HepG2 (cell line): ENCODE data around the gene TRAPPC3. TPM values are rescaled to one million over a fixed set of nuclear protein-coding genes. Genes with fewer than 3 reads are reported as not detected.

Experiments
- ARNT ChIP-seq: fragments of 450-650 bp; IDR thresholded peaks from 2 replicates; pipeline ENCODE4 v1.6.1; 2017
- BRD4 ChIP-seq: sonication (generic); formaldehyde crosslinking; IDR thresholded peaks from 2 replicates; pipeline ENCODE4 v1.4.0; 2020; ENCODE audit warnings: missing genetic modification reagents
- CCAR2 ChIP-seq: fragments of 200-400 bp; formaldehyde crosslinking; optimal IDR thresholded peaks from 2 replicates; pipeline ENCODE3; 2018; ENCODE audit warnings: low read depth, mild to moderate bottlenecking, low read length, moderate library complexity
- CENPBD1 ChIP-seq: sonication (generic); formaldehyde crosslinking; IDR thresholded peaks from 2 replicates; pipeline ENCODE4 v1.8.0; 2022; ENCODE audit warnings: missing genetic modification reagents, low read depth, mild to moderate bottlenecking, borderline replicate concordance
- CSRNP2 ChIP-seq: sonication (generic); formaldehyde crosslinking; conservative IDR thresholded peaks from 2 replicates; pipeline ENCODE4 v1.8.0; 2022; ENCODE audit warnings: low read depth, missing genetic modification reagents
- HOXA7 ChIP-seq: sonication (generic); formaldehyde crosslinking; IDR thresholded peaks from 2 replicates; pipeline ENCODE4 v1.8.1; 2022; ENCODE audit warnings: mild to moderate bottlenecking, missing genetic modification reagents, moderate library complexity
- KLF15 ChIP-seq: sonication (generic); formaldehyde crosslinking; IDR thresholded peaks from 2 replicates; pipeline ENCODE4 v1.8.1; 2023; ENCODE audit warnings: borderline replicate concordance, mild to moderate bottlenecking, inconsistent platforms, missing genetic modification reagents, mixed read lengths
- PBX2 ChIP-seq: IDR thresholded peaks from 2 replicates; pipeline ENCODE4 v1.6.1; 2016; ENCODE audit warnings: control low read depth
- RXRB ChIP-seq: IDR thresholded peaks from 2 replicates; pipeline ENCODE4 v1.6.1; 2016; ENCODE audit warnings: borderline replicate concordance, missing genetic modification reagents, missing compliant biosample characterization
- SOX13 ChIP-seq, 3 experiments: fragments of 450-650 bp in 1 of 3; sonication (generic) in 1 of 3; formaldehyde crosslinking in 1 of 3; IDR thresholded peaks in 2 of 3; conservative IDR thresholded peaks in 1 of 3; 2 replicates each; pipeline versions ENCODE4 v1.5.0 to v1.6.1; 2016 to 2020; ENCODE audit warnings: antibody characterized with exemption in 1 of 3, mild to moderate bottlenecking in 1 of 3, missing compliant biosample characterization in 1 of 3, missing genetic modification reagents in 1 of 3, moderate library complexity in 1 of 3
- SPEN ChIP-seq: sonication (generic); formaldehyde crosslinking; IDR thresholded peaks from 2 replicates; pipeline ENCODE4 v1.5.1; 2020; ENCODE audit warnings: low read depth, mild to moderate bottlenecking, missing genetic modification reagents
- SYNCRIP ChIP-seq: fragments of 200-400 bp; formaldehyde crosslinking; IDR thresholded peaks from 2 replicates; pipeline ENCODE4 v1.6.1; 2018; ENCODE audit warnings: mild to moderate bottlenecking, low read depth, low read length; ENCODE audit not compliant: insufficient read depth
- TBX2 ChIP-seq: sonication (generic); formaldehyde crosslinking; IDR thresholded peaks from 2 replicates; pipeline ENCODE4 v1.5.0; 2020; ENCODE audit warnings: missing genetic modification reagents, mild to moderate bottlenecking, borderline replicate concordance
- TMF1 ChIP-seq: sonication (generic); formaldehyde crosslinking; IDR thresholded peaks from 2 replicates; pipeline ENCODE4 v1.8.1; 2022; ENCODE audit warnings: low read depth, missing genetic modification reagents
- ZBTB14 ChIP-seq: sonication (generic); formaldehyde crosslinking; IDR thresholded peaks from 2 replicates; pipeline ENCODE4 v1.4.0; 2020; ENCODE audit warnings: missing genetic modification reagents
- ZBTB44 ChIP-seq: sonication (generic); formaldehyde crosslinking; IDR thresholded peaks from 2 replicates; pipeline ENCODE4 v1.4.0; 2020; ENCODE audit warnings: missing genetic modification reagents
- ZNF143 ChIP-seq: sonication (generic); formaldehyde crosslinking; IDR thresholded peaks from 2 replicates; pipeline ENCODE4 v1.4.0; 2020; ENCODE audit warnings: missing genetic modification reagents
- ZNF644 ChIP-seq: IDR thresholded peaks from 2 replicates; pipeline ENCODE4 v1.6.1; 2016; ENCODE audit warnings: low read depth
- ZNF670 ChIP-seq: sonication (generic); formaldehyde crosslinking; IDR thresholded peaks from 2 replicates; pipeline ENCODE4 v1.8.0; 2022; ENCODE audit warnings: mild to moderate bottlenecking, missing genetic modification reagents, borderline replicate concordance
- ZSCAN21 ChIP-seq: sonication (generic); formaldehyde crosslinking; IDR thresholded peaks from 2 replicates; pipeline ENCODE4 v1.8.0; 2022; ENCODE audit warnings: mild to moderate bottlenecking, missing genetic modification reagents, moderate library complexity, borderline replicate concordance
- polyA plus RNA-seq, 8 experiments: library from polyadenylated mRNA; depleted of rRNA in 3 of 8; stranded (reverse) in 7 of 8; unstranded in 1 of 8; fragments of >200 nt; fragmentation: Illumina TruSeq in 4 of 8; extraction: Trizol in 4 of 8; gene quantifications; 2 replicates each; pipeline versions ENCODE4 v1.2.1 to v1.2.3, GENCODE V29; 2011 to 2016; ENCODE audit warnings: low read depth in 4 of 8, missing spikeins in 1 of 8, mixed read lengths in 1 of 8; ENCODE audit not compliant: insufficient read depth in 1 of 8
- total RNA-seq, 5 experiments: library from RNA; depleted of rRNA; stranded (reverse); fragments of >200 nt; fragmentation: Illumina TruSeq; extraction: Trizol; gene quantifications; 2 replicates each; pipeline ENCODE4 v1.2.3, GENCODE V29; 2016; ENCODE audit warnings: low read depth in 1 of 5
- TF ChIP-seq, protein P1 (sequence below): sonication (generic); formaldehyde crosslinking; conservative IDR thresholded peaks from 2 replicates; pipeline ENCODE4 v1.8.1; 2023; ENCODE audit warnings: missing genetic modification reagents

Gene TRAPPC3
- total and polyA plus RNA-seq, 2 of the 13 experiments (the other 11 are each of a cell fraction or from before 2014, with no cell fraction given) = 53.7 to 62.4 TPM

- no peak for TF ChIP-seq ZBTB44 (CRISPR knock-in tag)
- no peak for TF ChIP-seq SYNCRIP
- peak; percentile 98 for TF ChIP-seq ZNF143
- TF ChIP-seq KLF15 (CRISPR knock-in tag) = no peak
- TF ChIP-seq PBX2 = no peak
- peak; percentile 55; the same call in 1 of the 2 replicates for TF ChIP-seq RXRB (CRISPR knock-in tag)
- no peak for TF ChIP-seq HOXA7 (CRISPR knock-in tag)
- TF ChIP-seq ZNF670 = peak; percentile 79; the same call in 1 of the 2 replicates
- TF ChIP-seq TMF1 (CRISPR knock-in tag) = peak; percentile 70; the same call in 1 of the 2 replicates
- TF ChIP-seq, protein P1, sequence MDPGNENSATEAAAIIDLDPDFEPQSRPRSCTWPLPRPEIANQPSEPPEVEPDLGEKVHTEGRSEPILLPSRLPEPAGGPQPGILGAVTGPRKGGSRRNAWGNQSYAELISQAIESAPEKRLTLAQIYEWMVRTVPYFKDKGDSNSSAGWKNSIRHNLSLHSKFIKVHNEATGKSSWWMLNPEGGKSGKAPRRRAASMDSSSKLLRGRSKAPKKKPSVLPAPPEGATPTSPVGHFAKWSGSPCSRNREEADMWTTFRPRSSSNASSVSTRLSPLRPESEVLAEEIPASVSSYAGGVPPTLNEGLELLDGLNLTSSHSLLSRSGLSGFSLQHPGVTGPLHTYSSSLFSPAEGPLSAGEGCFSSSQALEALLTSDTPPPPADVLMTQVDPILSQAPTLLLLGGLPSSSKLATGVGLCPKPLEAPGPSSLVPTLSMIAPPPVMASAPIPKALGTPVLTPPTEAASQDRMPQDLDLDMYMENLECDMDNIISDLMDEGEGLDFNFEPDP (CRISPR knock-in tag) = 0 out of 2 replicates have a peak, but pooled peaks have one; percentile 70
- no peak for TF ChIP-seq SOX13 (IDR thresholded peaks at IDR 0.05)
- 0 out of 4 replicates have a peak, but pooled peaks of 1 of the 2 experiments have one; percentile 3 for TF ChIP-seq SOX13 (CRISPR knock-in tag; conservative IDR thresholded peaks at IDR 0.05 in 1 of 2, IDR thresholded peaks at IDR 0.05 in 1 of 2)
- TF ChIP-seq CCAR2 = no peak
- TF ChIP-seq SPEN = peak; percentile 82; the same call in 1 of the 2 replicates
- no peak for TF ChIP-seq ZBTB14 (CRISPR knock-in tag)
- no peak for TF ChIP-seq CENPBD1 (CRISPR knock-in tag)
- TF ChIP-seq ZSCAN21 = peak; percentile 64; the same call in 1 of the 2 replicates
- peak; percentile 82; the same call in 1 of the 2 replicates for TF ChIP-seq TBX2
- TF ChIP-seq ARNT = no peak
- TF ChIP-seq CSRNP2 = no peak
- no peak for TF ChIP-seq ZNF644
- peak; percentile 15; the same call in 1 of the 2 replicates for TF ChIP-seq BRD4 (CRISPR knock-in tag)
These were observed at the start of gene TRAPPC3 (continued) for GRCh38 chr1:36149237-36149972.
